H1 (cell line): ENCODE measurements around the gene NMT1. TPM values are rescaled to one million over a fixed set of nuclear protein-coding genes. Genes with fewer than 3 reads are reported as not detected.

Experiments
- CTCF ChIA-PET: fragments of 300-600 bp; sonication (Branson Sonifier 250); formaldehyde crosslinking; loops from one replicate; lab custom pipeline; 2021; ENCODE audit not compliant: partially characterized antibody; lab: Charles Lee
- POLR2A ChIA-PET: fragments of 300-600 bp; sonication (Branson Sonifier 250); formaldehyde crosslinking; loops from one replicate; lab custom pipeline; 2021; ENCODE audit warnings: inconsistent platforms; ENCODE audit not compliant: partially characterized antibody; lab: Charles Lee
- DNase-seq, 2 experiments: peaks; one replicate each; pipeline versions ENCODE4 v3.0.0 to v3.0.0-alpha.2; 2010 to 2022; ENCODE audit warnings: low spot score in 2 of 2, low read depth in 1 of 2, mixed read lengths in 1 of 2
- FAIRE-seq: peaks from 2 replicates; lab custom pipeline; 2011; peaks lifted over from hg19 to GRCh38; lab: Jason Lieb, UNC
- H2AFZ ChIP-seq: 2 replicates; pipeline ENCODE4 v1.8.1; 2012; ENCODE audit warnings: low read length, inconsistent platforms
- H2AK5ac ChIP-seq: 2 replicates; pipeline ENCODE4 v1.6.1; 2013; ENCODE audit warnings: low read depth, low read length
- H2BK120ac ChIP-seq: replicated peaks from 2 replicates; pipeline ENCODE3; 2013; ENCODE audit warnings: low read depth, low read length, inconsistent platforms
- H2BK12ac ChIP-seq: 2 replicates; pipeline ENCODE4 v1.6.1; 2013; ENCODE audit warnings: low read depth, low read length
- H2BK15ac ChIP-seq: 2 replicates; pipeline ENCODE4 v1.6.1; 2013; ENCODE audit warnings: low read length
- H2BK20ac ChIP-seq: 2 replicates; pipeline ENCODE4 v1.6.1; 2013; ENCODE audit warnings: low read length
- H2BK5ac ChIP-seq: 2 replicates; pipeline ENCODE4 v1.6.1; 2013; ENCODE audit warnings: low read depth, low read length
- H3K14ac ChIP-seq: 2 replicates; pipeline ENCODE4 v1.6.1; 2013; ENCODE audit warnings: inconsistent platforms; ENCODE audit not compliant: insufficient read length
- H3K18ac ChIP-seq: 2 replicates; pipeline ENCODE4 v1.6.1; 2013; ENCODE audit warnings: low read length; ENCODE audit errors: extremely low read depth
- H3K23ac ChIP-seq: 2 replicates; pipeline ENCODE4 v1.6.1; 2013; ENCODE audit warnings: inconsistent platforms; ENCODE audit not compliant: insufficient read length
- H3K23me2 ChIP-seq: 2 replicates; pipeline ENCODE4 v1.6.1; 2013; ENCODE audit warnings: low read depth, low read length
- H3K27ac ChIP-seq: 2 replicates; pipeline ENCODE4 v1.6.1; 2011; ENCODE audit warnings: low read depth, low read length, inconsistent platforms
- H3K27me3 ChIP-seq, 4 experiments: replicated peaks in 1 of 4; 1 replicate in 1 of 4; 2 replicates in 3 of 4; pipeline versions ENCODE4 v1.6.1 to v1.8.1; 2011 to 2013; ENCODE audit warnings: low read length in 3 of 4, mild to moderate bottlenecking in 3 of 4, inconsistent platforms in 2 of 4, mixed read lengths in 2 of 4, moderate library complexity in 1 of 4; ENCODE audit not compliant: control insufficient read depth in 3 of 4, insufficient read depth in 3 of 4; ENCODE audit errors: extremely low read depth in 1 of 4
- H3K36me3 ChIP-seq, 4 experiments: 2 replicates each; pipeline versions ENCODE4 v1.6.1 to v1.8.1; 2011 to 2013; ENCODE audit warnings: mild to moderate bottlenecking in 4 of 4, low read length in 3 of 4, moderate library complexity in 2 of 4, control low read depth in 1 of 4, inconsistent platforms in 1 of 4; ENCODE audit not compliant: insufficient read depth in 4 of 4, control insufficient read depth in 2 of 4
- H3K4ac ChIP-seq: replicated peaks from 2 replicates; pipeline ENCODE3; 2013; ENCODE audit warnings: low read length, low read depth, mixed read lengths, inconsistent platforms; ENCODE audit not compliant: insufficient read length
- H3K4me1 ChIP-seq, 4 experiments: replicated peaks in 1 of 4; 1 replicate in 1 of 4; 2 replicates in 3 of 4; pipeline versions ENCODE4 v1.6.1 to v1.8.1; 2011 to 2013; ENCODE audit warnings: low read length in 3 of 4, inconsistent platforms in 2 of 4, mixed read lengths in 1 of 4; ENCODE audit not compliant: insufficient read depth in 4 of 4, control insufficient read depth in 3 of 4
- H3K4me2 ChIP-seq, 2 experiments: 2 replicates each; pipeline versions ENCODE4 v1.6.1 to v1.8.1; 2011 to 2013; ENCODE audit warnings: low read depth in 2 of 2, low read length in 2 of 2, control low read depth in 1 of 2, inconsistent platforms in 1 of 2, mild to moderate bottlenecking in 1 of 2; ENCODE audit not compliant: insufficient read depth in 1 of 2
- H3K4me3 ChIP-seq, 4 experiments: fragments of 200-600, 300-600 bp in 1 of 4; sonication (generic), shearing (Covaris generic), sonication (Bioruptor Twin) in 1 of 4; 2 replicates each; pipeline versions ENCODE4 v1.5.1 to v1.8.1; 2011 to 2016; ENCODE audit warnings: low read length in 4 of 4, low read depth in 3 of 4, control low read depth in 2 of 4, inconsistent platforms in 2 of 4, mild to moderate bottlenecking in 2 of 4, mixed read lengths in 1 of 4, moderate library complexity in 1 of 4; ENCODE audit not compliant: insufficient read depth in 2 of 4; ENCODE audit errors: extremely low read depth in 1 of 4
- H3K56ac ChIP-seq: replicated peaks from 2 replicates; pipeline ENCODE3; 2013; ENCODE audit warnings: low read depth, mild to moderate bottlenecking, mixed read lengths, low read length, inconsistent platforms; ENCODE audit not compliant: insufficient read length
- H3K79me1 ChIP-seq: 2 replicates; pipeline ENCODE4 v1.6.1; 2013; ENCODE audit warnings: low read depth, low read length, control low read depth
- H3K79me2 ChIP-seq, 2 experiments: 2 replicates each; pipeline versions ENCODE4 v1.6.1 to v1.8.1; 2012 to 2013; ENCODE audit warnings: low read length in 2 of 2, mild to moderate bottlenecking in 2 of 2, inconsistent platforms in 1 of 2; ENCODE audit not compliant: insufficient read depth in 2 of 2, control insufficient read depth in 1 of 2
- H3K9ac ChIP-seq, 4 experiments: replicated peaks in 1 of 4; 1 replicate in 1 of 4; 2 replicates in 3 of 4; pipeline versions ENCODE4 v1.6.1 to v1.8.1; 2011 to 2013; ENCODE audit warnings: low read depth in 3 of 4, low read length in 3 of 4, control low read depth in 2 of 4, mild to moderate bottlenecking in 2 of 4, moderate library complexity in 2 of 4, inconsistent platforms in 1 of 4; ENCODE audit errors: extremely low read depth in 1 of 4
- H3K9me3 ChIP-seq, 2 experiments: 2 replicates each; pipeline versions ENCODE4 v1.6.1 to v1.8.1; 2012 to 2013; ENCODE audit warnings: mild to moderate bottlenecking in 2 of 2, moderate library complexity in 2 of 2, control low read depth in 1 of 2, inconsistent platforms in 1 of 2, low read depth in 1 of 2, low read length in 1 of 2, mixed read lengths in 1 of 2; ENCODE audit not compliant: insufficient read depth in 2 of 2
- H4K20me1 ChIP-seq, 2 experiments: replicated peaks in 1 of 2; 2 replicates each; pipeline versions ENCODE3 to v1.8.1; 2011 to 2013; ENCODE audit warnings: inconsistent platforms in 2 of 2, low read length in 2 of 2, mild to moderate bottlenecking in 1 of 2; ENCODE audit not compliant: insufficient read depth in 2 of 2, control insufficient read depth in 1 of 2
- H4K5ac ChIP-seq: 2 replicates; pipeline ENCODE4 v1.6.1; 2013; ENCODE audit warnings: low read length, low read depth, mixed read lengths, inconsistent platforms; ENCODE audit not compliant: insufficient read length
- H4K8ac ChIP-seq: 2 replicates; pipeline ENCODE4 v1.8.0; 2013; ENCODE audit warnings: mild to moderate bottlenecking, moderate library complexity, low read length, inconsistent platforms; ENCODE audit not compliant: insufficient read depth; ENCODE audit errors: extremely low read depth
- H4K91ac ChIP-seq: replicated peaks from 2 replicates; pipeline ENCODE3; 2013; ENCODE audit warnings: low read length, mixed read lengths, inconsistent platforms; ENCODE audit not compliant: insufficient read length
- CHD1 ChIP-seq: IDR thresholded peaks from 2 replicates; pipeline ENCODE4 v1.6.1; 2012; ENCODE audit warnings: low read depth, low read length, improper control_type of control experiment
- GABPA ChIP-seq: IDR thresholded peaks from 2 replicates; pipeline ENCODE4 v1.6.1; 2011; ENCODE audit warnings: mild to moderate bottlenecking, low read length, moderate library complexity, borderline replicate concordance; ENCODE audit not compliant: insufficient read depth
- HDAC6 ChIP-seq: IDR thresholded peaks from one replicate; pipeline ENCODE4 v1.7.1; 2012; ENCODE audit warnings: low read depth, mild to moderate bottlenecking, inconsistent platforms, low read length, moderate library complexity
- TCF12 ChIP-seq: IDR thresholded peaks from 2 replicates; pipeline ENCODE4 v1.6.1; 2011; ENCODE audit warnings: low read depth, mild to moderate bottlenecking, low read length
- ZNF274 ChIP-seq: IDR thresholded peaks from 2 replicates; pipeline ENCODE4 v1.7.0; 2012; ENCODE audit warnings: low read length, borderline replicate concordance; ENCODE audit errors: extremely low read depth
- WGBS, 2 experiments: shearing (Covaris generic) in 1 of 2; methylation state at CpG; one replicate each; pipeline versions ENCODE4 v1.1.6 to v1.1.7; 2013 to 2015; ENCODE audit warnings: low lambda C conversion rate in 2 of 2, mixed read lengths in 2 of 2, inconsistent platforms in 1 of 2, low coverage in 1 of 2, missing lambda C conversion rate in 1 of 2; ENCODE audit not compliant: insufficient replicate concordance in 2 of 2, insufficient coverage in 1 of 2, insufficient read length in 1 of 2; ENCODE audit errors: extremely low coverage in 1 of 2, missing lambda C conversion rate in 1 of 2; 5-methylcytosine and 5-hydroxymethylcytosine counted together
- polyA plus RNA-seq, 7 experiments: library from polyadenylated mRNA; depleted of rRNA in 3 of 7; stranded (reverse) in 5 of 7; unstranded in 2 of 7; fragments of >200 nt in 5 of 7; fragments of 200-250 nt in 2 of 7; gene quantifications; 1 replicate in 5 of 7; 2 replicates in 1 of 7; 4 replicates in 1 of 7; pipeline versions ENCODE4 v1.2.1 to v1.2.3, GENCODE V29; 2011 to 2013; ENCODE audit warnings: missing spikeins in 2 of 7, mixed read lengths in 2 of 7
- total RNA-seq: library from RNA; stranded (reverse); fragmentation: NEBNext Ultra II Directional; extraction: Animal tissue kit (Norgen Biotek cat#: 25700); gene quantifications from 2 replicates; pipeline ENCODE4 v1.2.1, GENCODE V29; 2021

Gene NMT1
- total and polyA plus RNA-seq, 2 of the 8 experiments (the other 6 are each of a cell fraction or from before 2014, with no cell fraction given) = 42.9 to 149 TPM

- Histone ChIP-seq H3K79me2 (no peaks in the 10 kb centered on the region), H2BK15ac (no peak overlapping the region), H3K9me3 (no peaks in the 10 kb centered on the region), H3K23me2 (peaks cover 8% of the 10 kb centered on the region; the same call in 1 of the 2 replicates), H3K9ac (no peak overlapping the region), H3K56ac (no peak overlapping the region), H3K27ac (no peak overlapping the region), H2BK12ac (no peak overlapping the region; the same call in 1 of the 2 replicates), H4K91ac (no peak overlapping the region), H3K4me1 (peaks cover 0 to 20% (median 8%) of the 10 kb centered on the region in 4 experiments; a peak in 5 of 7 replicates), H2AFZ (no peak overlapping the region), H3K23ac (no peak overlapping the region), H3K79me1 (no peaks in the 10 kb centered on the region), H4K20me1 (peaks cover 5 to 13% of the 10 kb centered on the region in 2 experiments), H4K5ac (no peak overlapping the region), H3K4me2 (no peak overlapping the region), H3K4me3 (no peak overlapping the region), H3K18ac (no peak overlapping the region), H3K36me3 (no peaks in the 10 kb centered on the region), H3K14ac (no peak overlapping the region), H3K4ac (no peak overlapping the region), H2BK20ac (no peak overlapping the region), H4K8ac (no peak overlapping the region), H2BK5ac (no peak overlapping the region), H2BK120ac (no peak overlapping the region), H2AK5ac (no peak overlapping the region), H3K27me3 (no peaks in the 10 kb centered on the region)
- 82% methylated on average over 13 of the region's 13 CpGs; no CpG with 5 or more reads in 1 of the 2 experiments for WGBS, 2 experiments
- DNase-seq = peak in 1 of 2 experiments; percentile 46
- ChIA-PET CTCF (interaction anchor here (0.6 to 11.7 kb wide), 11 partner anchors 8 to 106 kb away, joined by 3 to 156 read pairs (median 3); no protein-coding TSS in a partner anchor), POLR2A (interaction anchor here (1.1 to 15.8 kb wide), 8 partner anchors 11 to 78 kb away, joined by 3 to 185 read pairs (median 4); partner anchors contain the start of genes HEXIM1 and HEXIM2)
- FAIRE-seq = no peak
- TF ChIP-seq HDAC6 = no peak
- no peak for TF ChIP-seq GABPA
- no peak for TF ChIP-seq ZNF274
- TF ChIP-seq TCF12 = no peak
- TF ChIP-seq CHD1 = no peak
These were observed 69.0 kb downstream of the NMT1 start for GRCh38 chr17:45129940-45130680.
